Osteoblast (primary cell): ENCODE measurements around the gene LCN2. TPM values are rescaled to one million over a fixed set of nuclear protein-coding genes. Genes with fewer than 3 reads are reported as not detected.

ENCODE experiments used
- DNase-seq: peaks from one replicate; pipeline ENCODE4 v3.0.0; 2011; ENCODE audit warnings: low spot score, mixed read lengths; ENCODE audit not compliant: insufficient read length; ENCODE audit errors: missing footprints
- H2AFZ ChIP-seq: 2 replicates; pipeline ENCODE4 v1.6.0; 2011; ENCODE audit warnings: mild to moderate bottlenecking, low read length
- H3K27ac ChIP-seq: 2 replicates; pipeline ENCODE4 v1.5.1; 2011; ENCODE audit warnings: mild to moderate bottlenecking, low read depth, low read length, moderate library complexity
- H3K27me3 ChIP-seq: 2 replicates; pipeline ENCODE4 v1.6.0; 2012; ENCODE audit warnings: mild to moderate bottlenecking, control low read depth, inconsistent platforms, low read length, moderate library complexity; ENCODE audit not compliant: insufficient read depth
- H3K36me3 ChIP-seq: 2 replicates; pipeline ENCODE4 v1.5.1; 2011; ENCODE audit warnings: mild to moderate bottlenecking, low read length, control low read depth, moderate library complexity; ENCODE audit not compliant: insufficient read depth
- H3K4me1 ChIP-seq: 2 replicates; pipeline ENCODE4 v1.5.1; 2011; ENCODE audit warnings: mild to moderate bottlenecking, low read length, control low read depth, moderate library complexity; ENCODE audit not compliant: insufficient read depth
- H3K4me2 ChIP-seq: 2 replicates; pipeline ENCODE4 v1.6.0; 2011; ENCODE audit warnings: mild to moderate bottlenecking, low read length; ENCODE audit not compliant: insufficient read depth
- H3K4me3 ChIP-seq: fragments of 200-600 bp; sonication (generic); 3 replicates; pipeline ENCODE4 v1.5.1; 2012; ENCODE audit warnings: mild to moderate bottlenecking, low read length, inconsistent platforms; ENCODE audit not compliant: insufficient read depth
- H3K79me2 ChIP-seq: 2 replicates; pipeline ENCODE4 v1.6.0; 2012; ENCODE audit warnings: mild to moderate bottlenecking, low read length, control low read depth, inconsistent platforms; ENCODE audit not compliant: insufficient read depth
- H3K9me3 ChIP-seq: 2 replicates; pipeline ENCODE4 v1.5.1; 2011; ENCODE audit warnings: low read depth, low read length, control low read depth
- H4K20me1 ChIP-seq: 2 replicates; pipeline ENCODE4 v1.6.0; 2012; ENCODE audit warnings: mild to moderate bottlenecking, low read length, control low read depth; ENCODE audit not compliant: insufficient read depth
- CTCF ChIP-seq: IDR thresholded peaks from 2 replicates; pipeline ENCODE4 v1.5.1; 2011; ENCODE audit warnings: mild to moderate bottlenecking, low read depth, low read length, moderate library complexity; ENCODE audit errors: extremely low read depth
- total RNA-seq: library from RNA; depleted of rRNA; stranded (reverse); fragments of >200 nt; gene quantifications from 2 replicates; pipeline ENCODE4 v1.2.3, GENCODE V29; 2012

Gene LCN2
- total RNA-seq, 1 donor, result not detected

GRCh38 chr9:128148509-128149000 is 698 bp upstream of the LCN2 start:
- DNase-seq, result peak; percentile 73
- no peak overlapping the region for H3K4me3 ChIP-seq
- H3K36me3 ChIP-seq, result no peaks in the 10 kb centered on the region
- TF ChIP-seq CTCF, result no peak
- H3K79me2 ChIP-seq, result no peaks in the 10 kb centered on the region
- H3K4me2 ChIP-seq, result no peak overlapping the region
- H4K20me1 ChIP-seq, result no peaks in the 10 kb centered on the region
- no peak overlapping the region for H2AFZ ChIP-seq
- peaks cover 5% of the 10 kb centered on the region for H3K27me3 ChIP-seq
- H3K9me3 ChIP-seq, result no peaks in the 10 kb centered on the region
- no peaks in the 10 kb centered on the region for H3K4me1 ChIP-seq
- H3K27ac ChIP-seq, result no peak overlapping the region

GRCh38 chr9:128149951-128150593 is 819 bp downstream of the LCN2 start:
- H3K27ac ChIP-seq, result no peak overlapping the region
- H3K79me2 ChIP-seq, result no peaks in the 10 kb centered on the region
- no peak overlapping the region for H2AFZ ChIP-seq
- no peaks in the 10 kb centered on the region for H3K36me3 ChIP-seq
- H3K4me2 ChIP-seq, result no peak overlapping the region
- no peaks in the 10 kb centered on the region for H3K4me1 ChIP-seq
- peak; percentile 78 for DNase-seq
- no peak overlapping the region for H3K4me3 ChIP-seq
- no peaks in the 10 kb centered on the region for H3K9me3 ChIP-seq
- no peak for TF ChIP-seq CTCF
- peaks cover 5% of the 10 kb centered on the region for H3K27me3 ChIP-seq
- H4K20me1 ChIP-seq, result no peaks in the 10 kb centered on the region

GRCh38 chr9:128150594-128151308 is 1.5 kb downstream of the LCN2 start:
- no peaks in the 10 kb centered on the region for H3K9me3 ChIP-seq
- H4K20me1 ChIP-seq, result no peaks in the 10 kb centered on the region
- H3K27ac ChIP-seq, result no peak overlapping the region
- no peak overlapping the region for H2AFZ ChIP-seq
- no peaks in the 10 kb centered on the region for H3K36me3 ChIP-seq
- no peak overlapping the region for H3K4me2 ChIP-seq
- peak; percentile 28 for TF ChIP-seq CTCF
- no peak overlapping the region for H3K4me3 ChIP-seq
- H3K27me3 ChIP-seq, result peaks cover 5% of the 10 kb centered on the region
- H3K4me1 ChIP-seq, result no peaks in the 10 kb centered on the region
- peak; percentile 59 for DNase-seq
- H3K79me2 ChIP-seq, result no peaks in the 10 kb centered on the region
